Cortex of kidney (tissue), 1 donor: ENCODE measurements around the gene ZNRF3.

Experiments
- DNase-seq: peaks from one replicate; lab custom pipeline; 2025; lab: John Stamatoyannopoulos, UW

Gene ZNRF3

GRCh38 chr22:28952857-28953256 lies 69.5 kb downstream of the ZNRF3 start:
- DNase-seq: no peak

DNA sequence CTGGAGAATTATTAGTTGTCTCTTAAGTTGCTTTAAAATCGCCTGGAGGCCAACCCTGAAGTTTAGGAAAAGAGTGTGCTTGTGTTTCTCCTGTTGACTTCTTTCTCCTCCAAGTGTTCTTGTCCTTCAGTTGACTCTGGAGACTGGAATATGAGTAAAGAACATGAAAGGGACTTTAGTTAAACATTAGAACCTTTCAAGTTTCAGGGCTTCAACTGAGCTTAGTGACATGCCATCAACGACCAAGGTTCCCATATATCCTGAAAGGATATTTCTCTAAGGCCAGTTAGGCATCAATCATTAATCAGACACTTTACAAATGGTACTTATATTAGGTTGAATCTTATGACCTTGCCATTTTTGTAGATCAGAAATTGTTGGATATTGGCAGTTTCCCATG lies 70.0 kb downstream of the ZNRF3 start:
- DNase-seq: no peak

DNA sequence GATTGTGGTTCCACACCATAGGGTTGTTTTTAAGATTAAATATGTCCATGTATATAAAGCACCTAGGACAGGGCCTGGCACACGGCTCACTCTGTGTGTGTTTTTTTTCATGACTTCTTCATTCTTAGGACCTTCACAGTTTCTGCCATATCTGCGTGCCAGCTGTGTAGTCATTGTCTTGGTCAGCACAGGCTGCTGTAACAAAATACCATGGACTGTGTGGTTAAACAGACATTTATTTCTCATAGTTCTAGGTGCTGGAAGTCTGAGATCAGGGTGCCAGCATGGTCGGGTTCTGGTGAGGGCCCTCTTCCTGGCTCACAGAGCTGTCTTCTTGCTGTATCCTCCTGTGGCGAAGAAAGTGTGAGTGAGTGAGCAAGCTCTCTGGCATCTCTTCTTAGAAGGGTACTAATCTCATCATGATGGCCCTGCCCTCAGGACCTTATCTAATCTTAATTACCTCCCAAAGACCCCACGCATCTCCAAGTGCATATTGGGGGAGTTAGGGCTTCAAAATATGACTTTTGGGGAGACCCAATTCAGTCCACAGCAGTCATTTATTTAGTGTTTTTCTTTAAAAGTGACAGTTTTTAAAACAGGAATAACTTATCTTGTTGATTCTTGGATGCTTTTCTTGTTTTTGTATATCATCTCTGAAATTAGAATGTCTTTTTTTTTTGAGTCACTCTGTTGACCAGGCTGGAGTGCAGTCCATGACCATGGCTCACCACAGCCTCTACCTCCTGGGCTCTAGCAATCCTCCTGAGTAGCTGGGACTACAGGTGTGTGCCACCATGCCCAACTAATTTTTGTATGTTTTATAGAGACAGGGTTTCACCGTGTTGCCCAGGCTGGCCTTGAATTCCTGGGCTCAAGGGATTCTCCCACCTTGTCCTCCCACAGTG lies 70.9 kb downstream of the ZNRF3 start:
- no peak for DNase-seq

- DNase-seq: no peak
Measured at GRCh38 chr22:28955817-28956216, 72.4 kb downstream of the ZNRF3 start.

DNA sequence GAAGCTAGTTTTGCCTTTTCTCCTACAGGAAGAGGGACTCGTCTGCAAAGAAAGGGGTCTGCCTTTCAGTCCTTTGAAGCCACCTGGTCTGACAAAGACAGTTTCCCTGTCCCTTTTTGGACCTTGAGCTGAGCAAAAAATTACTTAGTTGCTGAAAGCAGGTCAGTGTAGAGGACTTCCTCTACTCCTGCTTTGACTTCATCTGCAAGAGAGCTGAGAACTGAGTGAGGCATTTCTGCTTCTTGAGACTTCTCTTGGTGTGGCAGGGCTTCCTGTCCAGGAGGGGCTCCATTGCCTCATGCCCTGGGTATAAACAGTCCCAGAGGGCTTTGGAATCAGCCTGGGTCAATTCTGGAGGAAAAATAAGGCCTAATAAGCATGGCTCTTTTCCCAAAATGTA lies 73.1 kb downstream of the ZNRF3 start:
- no peak for DNase-seq

- no peak for DNase-seq
Measured at GRCh38 chr22:28958611-28959010, 75.2 kb downstream of the ZNRF3 start.

- no peak for DNase-seq
Measured at GRCh38 chr22:28962042-28962554, 78.7 kb downstream of the ZNRF3 start.

DNA sequence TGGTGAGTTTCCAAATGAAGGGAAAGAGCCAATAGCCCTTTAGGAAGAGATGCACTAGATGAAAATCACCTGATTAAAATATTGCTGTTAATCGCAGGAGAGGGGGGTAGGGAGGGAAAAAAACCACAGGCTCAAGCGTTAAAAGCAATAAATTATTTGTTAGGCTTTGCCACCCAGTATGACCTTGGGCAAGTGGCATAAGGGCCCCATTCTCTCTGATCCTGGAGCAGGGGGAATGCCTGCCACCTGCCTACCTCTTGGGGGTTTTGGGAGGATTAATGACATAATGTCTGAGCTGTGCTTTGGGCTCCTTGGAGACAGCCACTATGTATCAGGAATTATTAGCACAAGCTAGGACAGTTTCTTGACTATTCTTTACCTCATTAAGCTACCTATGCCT lies 80.0 kb downstream of the ZNRF3 start:
- no peak for DNase-seq

- DNase-seq: no peak
Measured at GRCh38 chr22:28967163-28967665, 83.8 kb downstream of the ZNRF3 start.

DNA sequence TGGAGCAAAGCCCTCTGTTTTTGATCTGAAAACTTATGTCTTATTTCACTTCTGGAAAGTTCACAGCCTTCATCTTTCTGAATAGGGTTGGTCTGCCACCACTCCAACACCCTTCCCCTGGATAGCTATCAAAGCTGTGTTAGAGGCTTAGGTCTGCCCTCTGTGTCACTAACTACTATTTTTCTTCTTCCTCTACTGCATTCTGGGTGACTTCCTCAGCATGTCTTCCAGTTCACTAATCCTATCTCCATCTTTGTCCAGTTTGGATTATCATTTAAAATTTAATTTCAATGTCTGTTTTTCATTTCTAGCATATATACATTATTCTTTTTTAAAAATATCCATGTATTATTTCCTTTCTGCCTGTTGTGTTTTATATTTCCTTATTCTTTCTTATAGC lies 84.6 kb downstream of the ZNRF3 start:
- no peak for DNase-seq

GRCh38 chr22:28969401-28970168 lies 86.2 kb downstream of the ZNRF3 start:
- DNase-seq: no peak

GRCh38 chr22:28973352-28973751 lies 90.0 kb downstream of the ZNRF3 start:
- DNase-seq: no peak

GRCh38 chr22:28977060-28977459 lies 93.7 kb downstream of the ZNRF3 start:
- DNase-seq: no peak

GRCh38 chr22:28977481-28977971 lies 94.2 kb downstream of the ZNRF3 start:
- no peak for DNase-seq

GRCh38 chr22:28978158-28978557 lies 94.8 kb downstream of the ZNRF3 start:
- DNase-seq: no peak

DNA sequence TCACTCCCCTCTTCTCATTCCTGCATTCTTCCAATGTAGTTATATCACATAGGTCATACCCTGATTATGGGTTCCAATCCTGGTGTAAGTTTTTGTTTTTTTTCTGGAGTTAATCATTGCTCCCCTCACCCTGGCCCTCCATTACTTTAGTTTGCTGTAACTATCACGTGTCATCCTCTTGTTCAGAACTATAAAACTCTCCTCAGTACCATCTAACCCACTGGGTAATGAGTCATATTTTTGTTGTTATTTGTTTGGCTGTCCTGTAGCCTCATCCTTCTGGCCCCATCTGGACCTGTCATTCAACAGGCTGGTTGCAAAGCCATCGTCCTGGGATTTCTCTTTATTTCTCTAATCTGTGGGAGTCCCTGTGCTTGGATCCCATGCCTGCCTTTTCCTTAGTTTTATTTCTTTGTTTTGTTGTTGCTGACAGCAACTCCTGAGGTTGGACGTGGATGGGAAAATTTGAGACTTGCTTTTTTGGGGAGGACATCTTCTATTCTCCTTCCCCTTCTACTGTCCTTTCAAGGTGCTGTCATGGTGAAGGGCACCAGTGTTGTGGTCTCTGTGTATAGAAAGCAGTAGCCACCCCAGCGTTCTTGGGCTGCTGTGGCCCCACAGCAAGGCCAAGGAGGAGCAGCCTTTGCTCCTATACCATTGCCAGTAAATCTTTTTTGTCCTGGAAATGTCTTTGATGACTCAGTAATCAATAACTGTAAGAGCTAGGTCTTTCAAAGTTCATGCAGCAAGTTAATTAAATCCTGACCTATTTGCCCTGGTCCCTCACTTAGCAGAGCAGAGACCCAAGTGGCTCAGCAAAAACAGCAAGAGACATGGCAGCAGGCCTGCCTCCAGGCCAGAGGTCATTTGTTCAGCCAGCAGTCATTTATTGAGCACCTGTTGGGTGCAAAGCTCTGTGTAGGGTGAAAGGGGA lies 95.8 kb downstream of the ZNRF3 start:
- DNase-seq: no peak

DNA sequence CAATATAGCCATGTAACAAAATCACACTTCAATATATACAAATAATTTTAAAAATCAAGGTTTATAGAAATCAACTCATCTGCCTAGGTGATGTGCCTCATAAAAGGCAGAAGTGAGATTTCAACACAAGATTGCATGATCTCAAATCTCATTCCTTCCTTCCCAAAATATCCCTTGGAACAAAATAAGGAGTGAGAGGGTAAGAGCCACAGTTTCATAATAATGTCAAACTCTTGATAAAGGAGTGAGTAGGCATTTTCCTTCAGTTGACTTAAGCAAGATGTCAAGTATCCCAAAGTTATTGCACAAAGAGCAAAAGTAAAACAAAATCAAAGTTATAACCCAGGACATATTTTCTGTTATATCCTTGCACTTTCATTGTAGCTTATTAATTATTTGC lies 97.0 kb downstream of the ZNRF3 start:
- DNase-seq: no peak

DNA sequence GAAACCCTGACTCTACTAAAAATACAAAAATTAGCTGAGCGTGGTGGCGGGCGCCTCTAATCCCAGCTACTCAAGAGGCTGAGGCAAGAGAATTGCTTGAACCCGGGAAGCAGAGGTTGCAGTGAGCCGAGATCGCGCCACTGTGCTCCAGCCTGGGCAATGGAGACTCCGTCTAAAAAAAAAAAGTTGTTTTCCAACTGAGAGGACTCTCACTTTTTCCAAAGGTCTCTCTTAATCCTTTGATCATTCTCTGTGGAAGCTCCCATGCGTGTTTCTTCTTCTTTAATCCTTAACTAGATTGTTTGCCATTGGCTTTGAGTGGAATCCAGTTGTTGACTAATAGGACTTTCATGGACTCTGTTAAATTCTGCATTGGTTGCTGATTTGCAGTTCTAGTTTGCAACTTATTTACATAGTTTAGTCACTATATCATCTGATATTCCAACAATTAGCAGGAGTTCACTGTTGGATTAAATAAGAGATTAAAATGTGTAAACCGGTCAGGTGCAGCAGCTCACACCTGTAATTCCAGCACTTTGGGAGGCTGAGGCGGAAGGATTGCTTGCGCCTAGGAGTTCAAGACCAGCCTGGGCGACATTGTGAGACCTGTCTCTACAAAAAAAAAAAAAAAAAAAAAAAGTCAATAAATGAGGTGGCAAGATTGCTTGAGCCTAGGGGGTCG lies 98.6 kb downstream of the ZNRF3 start:
- no peak for DNase-seq

GRCh38 chr22:28983190-28983589 lies 99.8 kb downstream of the ZNRF3 start:
- no peak for DNase-seq

GRCh38 chr22:28983788-28984441 lies 100.5 kb downstream of the ZNRF3 start:
- DNase-seq: no peak
